NOMO-1 treated with dmso at 0.1 percent for 144 hours (cell line): ENCODE measurements around the gene SCRN2.

Experiments
- DNase-seq: peaks from one replicate; lab custom pipeline; 2025; ENCODE audit not compliant: unreplicated experiment; lab: John Stamatoyannopoulos, UW

Gene SCRN2

DNA sequence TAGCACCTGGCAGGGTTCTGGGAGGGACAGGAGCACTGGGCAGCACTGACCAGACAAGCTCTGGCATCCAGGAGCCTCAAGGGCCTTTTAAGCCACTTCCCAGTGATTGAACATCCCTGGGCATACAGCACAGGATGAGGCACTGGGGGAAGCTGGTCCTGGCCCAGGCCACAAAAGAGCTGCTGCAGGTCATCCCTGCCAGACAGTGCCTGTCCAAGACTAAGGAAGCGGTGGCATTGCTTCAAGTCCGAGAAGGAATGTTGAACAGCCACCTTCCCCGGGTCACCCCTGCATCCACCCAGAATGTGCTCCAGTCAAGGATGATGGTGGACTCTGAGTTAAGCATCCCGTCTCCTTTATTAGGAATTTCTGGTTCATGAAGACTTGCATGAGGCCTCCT, 18.3 kb downstream of the SCRN2 start:
- DNase-seq: no peak

DNA sequence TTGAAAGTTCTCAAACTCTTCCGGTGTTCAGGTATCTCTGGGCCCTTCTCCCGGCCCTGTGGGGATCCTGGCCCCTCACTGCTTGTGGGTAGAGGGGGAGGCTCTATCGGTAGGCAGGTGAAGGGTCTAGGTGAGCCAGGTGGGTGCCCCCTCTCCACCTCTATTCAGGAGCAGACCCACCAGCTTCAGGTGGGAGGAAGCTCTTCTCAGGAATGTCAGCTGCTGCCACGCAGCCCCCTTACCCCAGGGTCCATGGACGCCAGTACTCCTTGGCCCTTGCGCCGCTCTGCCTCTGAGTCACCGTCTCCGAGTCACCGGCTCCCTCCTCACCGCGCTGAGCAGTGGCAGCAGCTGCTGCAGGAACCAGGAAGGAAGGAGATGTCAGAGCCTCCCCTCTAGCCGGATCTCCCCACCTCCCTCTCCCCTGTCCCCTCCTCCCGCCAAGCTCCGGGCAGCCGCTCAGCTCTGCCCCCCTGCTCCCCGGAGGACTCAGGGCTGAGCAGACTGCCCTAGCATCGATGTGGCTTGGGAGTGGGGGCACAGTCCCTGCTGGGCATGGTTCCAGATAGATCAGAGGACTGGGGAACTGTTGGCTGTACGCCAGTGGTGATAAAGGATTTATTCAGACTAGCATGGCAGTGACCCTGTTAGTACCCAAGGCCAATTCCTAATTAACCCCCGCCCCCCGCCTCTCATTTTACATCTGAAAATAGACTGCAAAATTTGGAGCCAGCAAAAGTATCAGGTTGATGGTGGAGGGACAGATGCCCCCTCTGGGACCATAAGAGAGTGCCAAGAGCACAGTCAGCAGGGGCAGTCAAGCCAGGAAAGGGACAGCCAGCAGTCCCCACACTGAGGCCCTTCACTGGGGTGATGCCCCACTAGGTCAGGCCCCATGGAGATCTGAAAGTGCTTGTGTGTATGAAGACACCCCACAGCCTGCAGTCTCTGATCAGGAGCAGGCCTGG, 19.4 kb downstream of the SCRN2 start, which contains the start of gene OSBPL7:
Gene OSBPL7 (minus strand): TSS at position 371 of the 968 bp plus-strand sequence. CDS start 1,516 bp downstream, outside the sequence.
- peak; percentile 91 for DNase-seq

DNA sequence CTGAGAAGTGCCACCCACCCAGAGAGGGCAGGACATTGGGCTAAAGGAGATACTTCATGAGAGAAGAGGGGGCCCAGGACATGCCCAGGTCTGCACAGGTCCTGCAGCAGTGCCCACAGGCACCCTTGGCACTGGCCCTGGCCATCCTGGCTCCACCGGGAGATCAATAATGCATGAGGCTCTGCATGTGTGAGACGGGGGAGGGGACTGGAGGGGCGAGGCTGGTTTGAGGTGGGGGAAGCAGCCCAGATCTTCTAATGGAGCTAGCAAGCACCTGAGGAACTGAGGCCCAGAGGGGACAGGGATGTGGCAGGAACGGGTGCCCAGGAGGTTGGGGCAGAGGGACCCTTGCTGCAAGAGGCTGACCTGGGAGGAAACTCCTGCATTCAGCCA, 20.0 kb downstream of the SCRN2 start:
- no peak for DNase-seq

DNA sequence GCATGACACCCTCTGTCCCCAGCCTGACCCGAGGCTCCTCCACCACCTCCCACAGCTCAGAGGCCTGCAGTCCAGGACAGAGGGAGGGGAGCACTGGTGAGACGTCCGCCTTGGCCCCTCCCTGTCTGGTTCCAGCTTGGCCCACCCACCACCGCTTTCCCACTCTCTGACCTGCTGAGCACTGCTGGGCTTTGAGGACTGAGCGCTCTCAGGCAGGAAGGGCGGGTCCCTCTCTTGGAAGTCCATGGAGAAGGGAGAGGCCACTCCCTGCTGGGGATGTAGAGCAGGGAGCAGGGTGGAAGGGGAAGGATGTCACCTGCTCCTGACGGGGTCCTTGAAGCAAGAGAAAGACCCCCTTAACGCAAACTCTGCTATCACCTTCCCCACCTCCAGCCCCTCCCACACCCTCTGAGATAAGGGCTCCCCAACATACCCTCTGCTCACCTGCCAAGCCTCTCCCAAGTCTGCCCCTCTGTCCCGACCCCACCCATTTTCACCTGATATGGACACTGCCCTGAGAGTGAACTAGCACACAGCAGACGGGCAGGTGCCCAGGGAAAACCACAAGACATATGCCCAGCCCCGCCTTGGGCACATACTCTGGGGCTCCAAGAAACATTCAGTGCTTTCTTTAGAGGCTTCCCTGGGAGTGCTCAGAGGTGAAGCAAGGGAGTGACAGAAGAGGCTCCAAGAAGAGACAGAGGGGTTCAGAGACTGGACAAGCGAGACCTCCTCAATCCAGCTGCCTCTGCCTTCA, 20.9 kb downstream of the SCRN2 start:
- DNase-seq: no peak

DNA sequence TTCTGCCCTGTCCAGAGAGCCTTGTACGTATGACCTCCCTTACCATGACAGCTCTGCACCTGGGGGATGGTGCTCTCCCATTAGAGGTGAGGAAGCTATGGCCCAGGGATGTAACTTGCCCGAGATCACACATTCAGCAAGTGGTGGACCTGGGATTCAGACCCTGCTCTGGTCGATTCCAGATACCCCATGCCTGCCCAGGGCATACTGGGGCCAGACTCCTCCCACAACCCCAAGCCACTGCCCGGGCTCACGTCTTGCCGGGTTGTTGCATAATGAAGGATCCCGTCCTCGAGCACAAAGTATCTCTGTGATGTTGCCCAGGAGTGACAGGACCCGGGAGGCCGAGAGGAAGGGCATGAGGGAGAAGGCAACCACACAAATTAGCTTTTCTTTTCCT, 21.6 kb downstream of the SCRN2 start:
- no peak for DNase-seq

DNA sequence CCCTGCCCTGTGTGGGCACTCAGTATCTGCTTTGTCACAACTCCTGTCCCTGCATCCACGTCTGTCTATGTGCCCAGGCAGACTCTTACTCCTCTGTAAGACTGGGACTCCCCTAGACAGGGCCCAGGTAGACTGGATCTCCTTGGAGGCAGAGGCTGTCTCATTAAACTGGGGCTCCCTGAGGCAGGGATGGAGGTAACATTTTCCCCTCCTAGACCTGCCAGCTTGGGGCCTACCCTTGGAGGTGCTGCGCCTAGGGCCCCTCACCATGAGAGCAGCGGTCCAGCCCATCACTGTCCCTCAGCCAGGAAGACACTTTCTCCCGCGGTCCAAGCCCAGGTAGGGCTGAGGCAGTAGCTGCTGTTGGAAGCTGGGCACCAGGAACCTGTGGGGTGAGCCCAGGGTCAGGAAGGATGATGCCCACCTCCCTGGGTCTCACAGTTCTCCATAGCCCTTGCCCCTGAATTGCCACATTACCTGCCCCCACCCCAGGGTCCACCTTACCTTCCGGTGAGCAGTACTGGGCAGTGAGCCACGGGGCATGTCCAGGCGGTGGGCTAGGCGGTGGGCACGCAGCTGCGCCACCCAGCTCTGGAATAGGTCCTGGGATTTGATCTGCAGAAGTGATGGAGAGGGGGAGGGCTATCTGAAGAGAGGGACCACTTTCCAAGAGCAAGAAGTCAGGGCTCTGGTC, 22.9 kb downstream of the SCRN2 start:
- no peak for DNase-seq

DNA sequence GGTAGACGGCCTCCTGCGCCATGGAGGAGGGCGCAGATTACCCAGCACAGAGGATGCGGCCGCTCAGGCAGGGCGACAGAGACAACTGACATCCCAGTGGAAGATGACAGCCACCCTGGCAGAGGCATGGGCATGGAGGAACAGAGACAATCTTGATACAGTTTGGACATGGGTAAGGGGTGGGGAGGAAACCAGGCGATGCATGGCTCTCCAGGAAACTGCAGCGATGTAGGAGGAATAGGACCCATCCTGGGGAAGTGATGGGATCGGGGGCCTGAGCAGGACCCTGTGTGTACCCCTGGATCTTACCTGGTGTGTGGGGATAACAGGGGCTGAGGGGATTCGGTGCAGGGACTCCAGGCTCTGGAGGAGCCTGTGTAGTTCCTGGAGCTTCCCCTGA, 24.1 kb downstream of the SCRN2 start:
- no peak for DNase-seq

DNA sequence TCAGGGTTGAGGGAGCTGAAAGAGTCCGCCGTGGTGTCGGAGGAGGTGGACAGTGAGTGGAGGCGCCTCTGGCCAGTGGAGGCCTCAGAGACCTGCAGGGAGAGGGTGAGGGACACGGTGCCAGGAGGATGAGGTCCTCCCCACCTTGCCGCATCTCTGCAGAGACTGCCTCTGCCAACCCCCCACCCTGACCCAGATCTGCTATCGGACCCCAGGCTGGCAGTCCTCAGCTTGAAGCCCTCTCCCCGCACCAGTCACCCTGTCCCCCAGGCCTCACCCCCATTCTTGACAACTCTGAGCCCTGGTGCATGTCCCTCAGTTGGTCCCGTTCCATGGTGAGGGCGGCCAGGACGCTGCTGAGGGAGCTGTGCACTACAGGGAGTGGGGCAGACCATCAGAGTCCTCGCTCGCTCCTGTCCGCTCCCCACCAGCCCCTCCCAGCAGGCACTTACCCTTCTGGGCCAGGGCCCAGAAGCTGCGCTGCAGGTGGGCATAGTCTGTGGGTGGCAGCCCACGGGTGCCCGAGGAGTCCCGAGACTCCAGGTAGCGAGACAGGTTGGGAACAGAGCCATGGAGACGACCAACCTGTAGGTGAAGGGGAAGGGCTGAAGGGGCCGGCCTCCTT, 24.9 kb downstream of the SCRN2 start:
- no peak for DNase-seq

DNA sequence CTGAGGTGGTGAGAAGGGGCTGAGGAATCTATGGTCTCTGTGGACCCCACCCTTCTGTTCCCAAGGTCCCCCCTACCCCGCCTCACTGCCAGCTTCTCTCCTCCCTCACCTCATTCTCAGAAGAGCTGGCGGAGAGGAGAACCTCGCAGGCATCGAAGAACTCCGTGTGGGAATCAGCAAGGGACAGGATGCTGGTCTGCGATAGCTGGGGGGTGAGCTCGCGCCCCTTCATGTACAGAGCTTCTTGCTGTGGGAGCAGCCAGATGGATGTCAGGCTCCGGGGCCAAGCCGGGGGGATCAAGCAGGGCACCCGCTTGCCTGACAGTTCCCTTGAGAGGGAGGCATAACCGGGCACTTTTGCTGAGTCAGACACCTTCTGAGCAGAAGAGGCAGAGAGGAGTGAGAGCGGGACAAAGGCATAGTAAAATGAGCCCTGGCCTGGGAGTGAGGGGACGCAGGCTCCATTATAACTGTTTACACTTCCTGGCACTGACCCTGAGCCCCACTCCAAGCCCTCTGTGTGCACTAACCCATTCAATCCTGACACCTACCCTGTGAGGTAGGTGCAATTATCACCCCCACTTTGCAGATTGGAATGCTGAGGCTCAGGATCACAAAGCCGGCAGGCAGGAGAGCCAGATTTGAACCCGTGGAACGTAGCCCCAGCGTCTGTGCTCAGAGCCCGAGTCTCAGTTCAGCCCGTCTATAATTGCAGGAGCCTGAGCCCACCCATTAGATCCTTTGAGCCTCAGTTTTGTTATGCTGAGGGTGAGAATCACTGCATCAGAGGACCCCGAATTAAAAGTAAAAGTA, 25.8 kb downstream of the SCRN2 start:
- no peak for DNase-seq

DNA sequence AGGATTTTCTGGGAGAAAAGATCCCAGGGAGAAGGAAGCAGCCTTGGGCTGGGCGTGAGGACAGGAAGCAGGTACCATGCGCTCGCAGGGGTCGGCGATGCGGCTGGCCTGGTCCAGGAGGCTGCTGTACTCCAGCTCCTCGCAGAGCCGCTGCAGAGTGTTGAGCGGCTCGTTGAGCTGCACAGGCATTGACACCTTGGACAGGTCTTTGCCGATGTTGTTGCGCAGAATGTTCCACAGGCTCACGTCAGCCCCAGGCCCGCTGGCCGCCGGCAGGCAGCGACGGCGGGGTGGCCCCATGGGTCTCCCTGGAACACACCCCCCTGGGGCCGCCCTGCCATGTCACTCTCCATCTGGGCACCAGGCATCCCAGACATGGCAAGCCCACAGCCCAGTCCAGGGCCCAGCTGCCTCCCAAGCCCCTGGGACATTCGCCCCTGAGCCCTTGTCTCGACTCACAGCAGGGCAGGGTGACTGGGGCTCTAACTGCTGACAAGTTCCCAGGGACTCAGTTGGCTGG, 27.5 kb downstream of the SCRN2 start:
- no peak for DNase-seq

DNA sequence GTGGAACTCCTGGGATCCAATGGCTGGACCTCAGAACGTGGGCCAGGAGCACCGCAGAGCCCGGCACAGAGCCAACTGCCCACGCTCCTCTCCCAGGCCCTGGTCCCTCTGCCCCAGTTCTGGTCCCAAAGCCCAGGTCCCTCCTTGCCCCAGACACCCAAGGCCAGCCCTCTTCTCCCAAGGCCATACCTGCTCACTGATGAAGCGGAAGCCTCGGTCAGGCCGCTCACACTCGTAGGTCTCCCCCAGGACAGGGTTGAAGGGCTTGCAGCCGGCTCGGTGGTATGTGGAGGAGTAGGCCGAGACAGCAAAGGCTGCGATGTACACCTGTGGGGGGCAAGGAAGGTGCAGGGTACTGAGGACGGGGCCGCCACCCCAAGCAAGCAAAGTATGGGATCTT, 28.0 kb downstream of the SCRN2 start:
- DNase-seq: no peak

DNA sequence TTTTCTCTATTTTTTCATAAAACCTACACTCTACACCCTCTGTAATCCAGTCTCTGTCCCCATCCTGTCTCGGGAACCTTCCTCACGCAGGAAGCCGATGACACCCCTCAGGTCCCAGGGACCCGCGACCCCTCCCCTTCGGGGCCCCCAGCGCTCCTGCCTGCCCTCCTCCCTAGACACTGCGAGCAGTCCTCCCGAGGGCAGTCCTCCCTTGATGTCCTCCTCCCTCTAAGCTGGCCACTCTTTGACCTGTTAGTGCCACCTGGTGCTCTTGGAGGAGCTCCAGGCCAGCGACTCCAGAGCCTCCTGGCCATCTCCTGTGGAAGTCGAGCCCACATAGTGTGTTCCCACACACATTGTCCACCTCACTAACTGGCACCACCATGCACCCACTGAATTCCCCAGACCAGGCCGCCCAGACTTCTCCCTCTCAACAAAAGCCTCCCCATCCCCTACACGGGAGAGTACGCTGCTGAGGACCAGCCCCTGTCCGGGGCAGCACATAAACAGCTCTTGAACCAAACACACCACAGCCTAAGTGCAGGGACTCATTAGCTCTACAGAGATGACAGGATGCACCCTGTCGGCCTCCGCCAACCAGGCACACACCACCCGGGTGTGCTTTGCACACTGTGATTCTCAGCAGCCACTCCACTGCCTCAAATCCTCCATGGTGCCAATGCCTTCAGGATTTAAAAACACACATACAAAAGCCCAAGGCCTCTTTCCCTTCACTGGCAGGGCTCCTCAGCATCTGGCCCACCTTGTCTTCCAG, 28.7 kb downstream of the SCRN2 start:
- no peak for DNase-seq

DNA sequence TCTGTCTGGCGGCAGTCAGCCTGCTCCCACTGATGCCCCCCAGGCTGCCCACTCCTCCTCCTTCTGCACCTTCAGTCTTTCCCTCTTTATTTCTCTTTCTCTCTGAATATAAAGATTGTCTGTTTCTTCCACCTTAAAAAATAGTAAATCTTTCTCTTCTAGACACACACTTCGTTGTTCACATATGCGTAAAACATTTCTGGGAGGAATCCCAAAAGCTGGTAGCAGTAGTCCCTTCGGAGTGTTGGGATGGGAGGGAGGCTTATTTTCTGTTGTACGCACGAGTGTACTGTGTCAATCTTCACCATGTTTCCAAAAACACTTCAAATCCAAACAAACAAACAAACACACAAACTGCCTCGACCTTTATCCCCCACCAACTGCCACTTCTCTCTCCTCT, 29.4 kb downstream of the SCRN2 start:
- DNase-seq: no peak

DNA sequence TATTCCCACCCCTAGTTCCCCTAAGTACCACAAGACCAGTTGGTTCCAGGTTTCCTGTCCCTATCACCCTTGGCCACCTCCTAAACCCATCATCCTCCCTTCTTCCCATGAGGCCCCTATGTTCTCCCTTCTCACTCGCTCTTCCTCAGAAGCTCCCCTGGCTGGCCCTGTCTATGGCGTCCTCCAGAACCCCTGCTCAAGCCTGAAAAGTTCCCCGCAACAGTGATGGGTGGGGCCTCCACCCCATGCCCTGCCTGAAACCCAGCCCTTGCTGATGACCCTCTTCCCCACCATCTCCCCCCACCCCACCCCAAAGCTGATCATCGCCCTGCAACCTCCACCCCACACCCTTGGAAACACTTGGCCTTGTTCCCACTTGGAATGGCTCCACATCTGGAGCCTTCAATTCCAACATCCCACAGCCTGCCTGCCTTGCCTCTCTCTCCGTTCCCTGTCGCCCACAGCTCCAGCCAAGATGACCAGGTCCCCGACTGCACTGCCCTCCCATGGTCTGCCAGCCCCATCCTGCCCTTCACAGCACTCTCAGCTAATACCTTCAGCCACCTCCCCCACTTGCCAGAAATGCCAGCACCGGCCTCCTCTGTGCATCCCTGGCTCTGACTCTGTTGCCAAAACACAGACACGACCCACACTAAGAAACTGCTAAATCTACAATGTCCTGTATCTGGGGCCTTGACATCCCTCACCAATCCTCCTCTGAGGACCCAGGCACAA, 30.0 kb downstream of the SCRN2 start:
- DNase-seq: no peak

DNA sequence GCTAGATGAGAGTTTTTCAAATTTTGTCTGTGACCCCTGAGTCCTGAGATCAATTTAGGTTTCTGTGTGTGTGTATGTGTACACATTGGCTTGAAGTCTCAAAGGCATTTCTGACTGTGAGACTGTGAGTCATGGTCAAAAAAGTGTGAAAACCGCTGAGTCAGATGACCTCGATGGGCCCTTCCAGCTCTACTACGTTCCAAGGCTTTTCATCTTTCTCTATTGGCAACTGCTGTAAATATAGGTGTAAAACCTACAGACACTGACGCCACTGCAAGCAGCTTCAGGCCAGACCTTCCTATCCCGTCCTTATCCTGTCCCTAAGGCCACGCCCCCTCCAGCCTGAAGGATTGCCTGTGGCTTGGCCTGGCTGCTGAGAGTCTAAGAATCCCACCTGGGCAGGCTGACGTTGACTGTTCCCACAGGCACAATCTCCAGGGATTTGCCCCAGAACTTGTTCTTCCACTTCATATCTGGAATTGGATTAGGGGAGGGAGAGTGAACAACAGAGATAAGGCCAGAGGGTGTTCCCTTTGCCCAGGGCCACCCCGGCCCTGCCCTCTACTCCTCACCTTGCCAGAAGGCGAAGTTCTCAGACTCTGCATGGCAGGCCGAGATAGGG, 30.8 kb downstream of the SCRN2 start:
- no peak for DNase-seq

DNA sequence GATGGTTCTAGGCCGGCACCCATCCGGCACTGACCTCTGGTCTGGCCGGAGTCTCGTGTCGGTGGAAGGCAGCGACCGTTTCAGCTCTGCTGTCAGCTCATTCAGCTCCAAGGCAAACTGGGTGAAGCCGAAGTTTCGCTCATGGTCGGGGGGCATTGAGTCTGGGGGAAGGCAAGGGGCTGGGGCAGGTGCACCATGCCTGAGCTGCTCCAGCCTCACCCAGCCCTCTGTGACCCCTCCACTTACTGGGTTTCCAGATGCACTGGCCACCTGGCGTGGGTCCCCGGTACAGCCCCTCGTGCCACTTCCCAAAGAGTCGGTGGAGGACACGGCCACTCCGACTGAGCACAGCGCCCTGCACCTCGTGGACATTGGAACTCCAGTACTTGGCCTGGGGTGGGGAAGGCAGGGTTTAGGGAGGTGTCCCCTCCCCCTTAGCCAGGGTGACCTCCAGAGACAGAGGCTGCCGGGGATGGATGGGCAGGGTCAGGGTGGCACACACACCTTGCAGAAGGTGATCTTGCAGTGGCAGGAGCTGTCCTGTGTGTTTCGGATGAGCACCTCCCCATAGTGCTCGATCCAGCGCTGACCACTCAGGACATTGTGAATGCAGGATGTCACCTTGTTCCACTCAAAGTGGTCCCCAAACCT, 32.1 kb downstream of the SCRN2 start:
- DNase-seq: no peak

DNA sequence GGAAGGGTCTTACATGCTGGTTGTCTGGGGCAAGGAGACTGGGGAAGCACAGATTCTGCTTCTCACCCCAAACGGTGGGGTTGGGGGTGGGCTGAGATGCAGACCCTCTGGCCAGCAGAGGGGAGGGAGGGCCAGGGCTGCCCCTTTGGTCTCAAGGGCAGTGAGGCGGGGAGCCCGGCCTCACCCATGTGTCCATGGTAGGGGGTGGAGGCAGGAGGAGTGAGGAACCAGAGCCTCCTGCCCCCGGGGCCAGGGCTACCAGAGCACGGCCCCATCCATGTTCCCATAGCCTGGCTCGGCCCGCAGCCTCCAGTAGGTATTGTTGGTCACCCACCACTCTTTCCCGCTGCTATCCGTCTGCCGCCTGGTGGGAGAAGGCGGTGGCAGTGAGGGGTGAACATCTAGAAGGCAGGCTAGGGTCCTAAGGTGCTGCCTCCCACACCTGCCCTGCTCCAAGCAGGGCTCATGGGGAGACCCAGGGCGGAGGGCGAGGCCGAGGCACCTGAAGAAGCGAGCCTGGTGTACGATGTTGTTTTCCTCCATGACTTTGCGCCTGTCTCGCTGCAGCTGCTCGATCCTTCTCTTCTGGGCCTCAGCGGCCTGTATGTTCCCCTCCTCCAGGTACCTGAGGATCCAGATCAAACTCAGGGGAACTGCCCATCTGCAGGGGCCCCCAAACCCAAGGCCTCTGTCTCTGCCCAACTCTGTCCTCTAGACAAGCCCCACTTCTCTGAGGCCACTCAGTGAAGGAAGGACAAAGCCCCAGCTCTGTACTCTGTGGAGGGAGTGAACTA, 32.8 kb downstream of the SCRN2 start:
- DNase-seq: no peak
